Caki2 (cell line): Measurements from ENCODE around the gene DARS1. TPM values are rescaled to one million over a fixed set of nuclear protein-coding genes. Genes with fewer than 3 reads are reported as not detected.
"Not testable (repeated sequence)": the region's sequence is repeated elsewhere in the genome, so short reads cannot be mapped to it uniquely, and the experiment has no call there.

Source experiments
- DNase-seq: peaks from one replicate; pipeline ENCODE4 v3.0.0-alpha.2; 2015; ENCODE audit warnings: low read depth
- in situ Hi-C: cut with HindIII; loops from 2 replicates; pipeline ENCODE4 v1.10.0; 2016; ENCODE audit warnings: low sequenced_read_pairs, low pct_unique_long_range_greater_than_20kb, mixed read lengths
- total RNA-seq: library from RNA; depleted of rRNA; stranded (reverse); fragments of >200 nt; shearing (Covaris generic); gene quantifications from 2 replicates; pipeline ENCODE4 v1.2.3, GENCODE V29; 2014; ENCODE audit warnings: low replicate concordance

DARS1 gene
- total RNA-seq, 1 experiment from 2014 or later, result 148 TPM

GRCh38 chr2:135958927-135959326 is 26.5 kb downstream of the DARS1 start:
- DNase-seq, in situ Hi-C loops: not testable (repeated sequence)

GRCh38 chr2:135954020-135954601 is 31.3 kb downstream of the DARS1 start:
- no peak for DNase-seq
- in situ Hi-C loops, result no loop called here

- in situ Hi-C loops, result no loop called here
- DNase-seq, result no peak
These were observed 32.5 kb downstream of the DARS1 start for GRCh38 chr2:135952891-135953290.

GRCh38 chr2:135951041-135951583 is 34.3 kb downstream of the DARS1 start:
- DNase-seq, result no peak
- in situ Hi-C loops, result no loop called here

- DNase-seq, result no peak
- in situ Hi-C loops, result no loop called here
These were observed 35.8 kb downstream of the DARS1 start for GRCh38 chr2:135949451-135950234.

GRCh38 chr2:135948642-135949355 is 36.6 kb downstream of the DARS1 start:
- peak; percentile 90 for DNase-seq
- in situ Hi-C loops, result no loop called here

GRCh38 chr2:135948141-135948540 is 37.3 kb downstream of the DARS1 start:
- DNase-seq, result no peak
- in situ Hi-C loops, result no loop called here

GRCh38 chr2:135947483-135947882 is 37.9 kb downstream of the DARS1 start:
- in situ Hi-C loops, result no loop called here
- no peak for DNase-seq

- no peak for DNase-seq
These were observed 39.9 kb downstream of the DARS1 start for GRCh38 chr2:135945526-135945925.

GRCh38 chr2:135944625-135945024 is 40.8 kb downstream of the DARS1 start:
- DNase-seq, result no peak
- in situ Hi-C loops, result no loop called here

More at GRCh38 chr2:135945526-135945925, 39.9 kb downstream of the DARS1 start:
- in situ Hi-C loops, result no loop called here

- no peak for DNase-seq
- in situ Hi-C loops, result no loop called here
These were observed 42.3 kb downstream of the DARS1 start for GRCh38 chr2:135942936-135943688.

GRCh38 chr2:135936524-135936923 is 48.9 kb downstream of the DARS1 start:
- no peak for DNase-seq
- in situ Hi-C loops, result no loop called here

- DNase-seq, result no peak
- in situ Hi-C loops, result no loop called here
These were observed 49.5 kb downstream of the DARS1 start for GRCh38 chr2:135935914-135936313.

GRCh38 chr2:135931776-135932443 is 53.5 kb downstream of the DARS1 start:
- no peak for DNase-seq
- in situ Hi-C loops, result no loop called here

GRCh38 chr2:135926605-135927004 is 58.8 kb downstream of the DARS1 start:
- in situ Hi-C loops, result no loop called here
- DNase-seq, result no peak

GRCh38 chr2:135925571-135925970 is 59.9 kb downstream of the DARS1 start:
- in situ Hi-C loops, result no loop called here
- DNase-seq, result no peak

GRCh38 chr2:135916207-135916606 is 69.2 kb downstream of the DARS1 start:
- in situ Hi-C loops, result no loop called here
- no peak for DNase-seq

GRCh38 chr2:135914485-135914884 is 70.9 kb downstream of the DARS1 start:
- DNase-seq, result no peak
- in situ Hi-C loops, result no loop called here
